GM23248 (cell line): ENCODE results near the gene VAMP2.

Source experiments
- EZH2 ChIP-seq: fragments of 200-600 bp; sonication (generic); IDR thresholded peaks from 2 replicates; pipeline ENCODE4 v1.6.1; 2018; ENCODE audit warnings: antibody characterized with exemption, mild to moderate bottlenecking; ENCODE audit not compliant: insufficient read depth, poor library complexity, severe bottlenecking
- EZH2phosphoT487 ChIP-seq: fragments of 200-600 bp; sonication (generic); IDR thresholded peaks from 2 replicates; pipeline ENCODE4 v1.6.1; 2018; ENCODE audit warnings: antibody characterized with exemption, moderate library complexity, mild to moderate bottlenecking, low read depth; ENCODE audit not compliant: insufficient read depth

DNA sequence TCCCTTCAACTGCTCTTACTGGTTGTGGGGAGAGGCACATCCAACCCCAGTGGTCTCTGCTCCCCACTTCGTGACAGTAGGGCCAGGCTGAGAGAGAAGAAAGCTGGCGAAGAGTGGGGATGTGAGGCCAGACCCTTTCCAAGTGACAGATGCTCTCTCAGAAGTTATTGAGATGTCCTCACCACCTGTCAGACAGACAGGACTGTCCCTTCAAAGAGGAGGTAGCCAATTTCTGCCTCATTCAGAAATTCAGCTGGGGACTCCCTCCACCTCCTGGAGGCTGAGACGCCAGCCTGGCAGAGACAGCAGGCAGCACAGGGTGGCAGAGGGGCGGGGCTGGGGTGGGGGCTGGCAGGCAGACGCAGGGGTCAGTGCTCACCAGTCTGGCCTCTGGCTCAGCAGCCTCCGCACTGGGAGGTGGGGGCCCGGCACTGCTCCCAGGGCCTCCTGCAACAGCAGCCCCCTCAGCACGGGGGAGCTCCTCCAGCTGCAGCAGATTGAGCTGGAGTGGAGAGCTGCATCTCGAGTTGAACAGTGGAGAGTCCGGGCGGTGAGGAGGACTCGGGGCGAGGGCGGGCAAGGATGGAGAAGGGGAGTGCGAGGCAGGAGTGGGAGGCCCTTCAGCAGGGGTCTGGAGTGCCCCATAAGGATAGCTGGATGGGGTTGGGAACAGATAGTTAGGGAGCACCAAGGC is 19.7 kb downstream of the VAMP2 start:
- TF ChIP-seq EZH2: no peak
- TF ChIP-seq EZH2phosphoT487: no peak
